GM23338 (cell line): Measurements from ENCODE around the gene TBC1D17. TPM values are rescaled to one million over a fixed set of nuclear protein-coding genes. Genes with fewer than 3 reads are reported as not detected.

Source experiments
- ATAC-seq: fragments of 200-7000 bp; cut with Tn5 transposase; 3 replicates; pipeline ENCODE4 v1.9.1; 2020
- DNase-seq: peaks from one replicate; pipeline ENCODE4 v3.0.0-alpha.2; 2015; ENCODE audit warnings: low spot score
- H2AFZ ChIP-seq: fragments of 200-600 bp; sonication (generic); 2 replicates; pipeline ENCODE4 v1.8.0; 2016; ENCODE audit warnings: antibody characterized with exemption, mild to moderate bottlenecking, moderate library complexity
- H3F3A ChIP-seq: fragments of 200-600 bp; sonication (generic); replicated peaks from 2 replicates; pipeline ENCODE4 v1.8.0; 2017; ENCODE audit warnings: antibody characterized with exemption, mixed run types, low read depth
- H3K27ac ChIP-seq: fragments of 200-600 bp; sonication (generic); 2 replicates; pipeline ENCODE4 v1.6.1; 2016; ENCODE audit warnings: low read depth
- H3K27me3 ChIP-seq: fragments of 200-600 bp; sonication (generic); 2 replicates; pipeline ENCODE4 v1.8.0; 2016; ENCODE audit warnings: mild to moderate bottlenecking, mixed run types, moderate library complexity; ENCODE audit not compliant: insufficient read depth
- H3K36me3 ChIP-seq: fragments of 200-600 bp; sonication (generic); 2 replicates; pipeline ENCODE4 v1.8.0; 2016; ENCODE audit warnings: mild to moderate bottlenecking; ENCODE audit not compliant: insufficient read depth
- H3K4me1 ChIP-seq: fragments of 200-600 bp; sonication (generic); 2 replicates; pipeline ENCODE4 v1.8.0; 2016; ENCODE audit warnings: mild to moderate bottlenecking, moderate library complexity; ENCODE audit not compliant: insufficient read depth
- H3K4me2 ChIP-seq: fragments of 200-600 bp; sonication (generic); 2 replicates; pipeline ENCODE4 v1.7.1; 2017; ENCODE audit warnings: mixed run types
- H3K4me3 ChIP-seq: fragments of 200-600 bp; sonication (generic); 2 replicates; pipeline ENCODE4 v1.6.1; 2016; ENCODE audit warnings: mixed run types
- H3K79me2 ChIP-seq: fragments of 200-600 bp; sonication (generic); replicated peaks from 2 replicates; pipeline ENCODE4 v1.8.0; 2017; ENCODE audit warnings: mild to moderate bottlenecking; ENCODE audit not compliant: insufficient read depth
- H3K9me2 ChIP-seq: fragments of 200-600 bp; sonication (generic); 2 replicates; pipeline ENCODE4 v1.8.0; 2017; ENCODE audit not compliant: insufficient read depth
- H4K20me1 ChIP-seq: fragments of 200-600 bp; sonication (generic); replicated peaks from 2 replicates; pipeline ENCODE4 v1.8.0; 2017; ENCODE audit warnings: mild to moderate bottlenecking; ENCODE audit not compliant: insufficient read depth
- H3K27ac Mint-ChIP-seq: 2 replicates; pipeline ENCODE4 v1.8.0; 2020; ENCODE audit warnings: inconsistent platforms, mild to moderate bottlenecking, moderate library complexity, mixed read lengths
- H3K27me3 Mint-ChIP-seq: 3 replicates; pipeline ENCODE4 v1.8.0; 2022; ENCODE audit warnings: low read depth, mild to moderate bottlenecking, moderate library complexity, mixed read lengths, inconsistent platforms; ENCODE audit not compliant: insufficient read depth, poor library complexity
- H3K36me3 Mint-ChIP-seq: 3 replicates; pipeline ENCODE4 v1.8.0; 2021; ENCODE audit warnings: low read depth, mild to moderate bottlenecking, inconsistent platforms, moderate library complexity, mixed read lengths
- H3K4me1 Mint-ChIP-seq: 3 replicates; pipeline ENCODE4 v1.8.0; 2020; ENCODE audit warnings: mild to moderate bottlenecking, inconsistent platforms, mixed read lengths
- H3K4me3 Mint-ChIP-seq: 3 replicates; pipeline ENCODE4 v1.8.0; 2021; ENCODE audit warnings: moderate library complexity, mild to moderate bottlenecking, inconsistent platforms, mixed read lengths
- H3K9me3 Mint-ChIP-seq: 3 replicates; pipeline ENCODE4 v1.8.0; 2020; ENCODE audit warnings: moderate library complexity, mild to moderate bottlenecking, inconsistent platforms, mixed read lengths
- CREB1 ChIP-seq: fragments of 250-450 bp; sonication (Bioruptor Pico); IDR thresholded peaks from 2 replicates; pipeline ENCODE4 v1.5.0; 2020; ENCODE audit warnings: low read depth, mild to moderate bottlenecking, moderate library complexity
- CTCF ChIP-seq, 2 experiments: fragments of 200-600 bp in 1 of 2; sonication (generic) in 1 of 2; conservative IDR thresholded peaks; 2 replicates each; pipeline versions ENCODE4 v1.5.1 to v1.6.1; 2016 to 2017; ENCODE audit warnings: antibody characterized with exemption in 2 of 2, low read depth in 2 of 2, mild to moderate bottlenecking in 2 of 2, moderate library complexity in 1 of 2
- ETS1 ChIP-seq: IDR thresholded peaks from 2 replicates; pipeline ENCODE4 v1.6.1; 2016; ENCODE audit warnings: antibody characterized with exemption
- EZH2 ChIP-seq: fragments of 200-600 bp; sonication (generic); IDR thresholded peaks from one replicate; pipeline ENCODE4 v1.8.0; 2017; ENCODE audit warnings: antibody characterized with exemption, mild to moderate bottlenecking, low read depth; ENCODE audit not compliant: unreplicated experiment
- EZH2phosphoT487 ChIP-seq: fragments of 200-600 bp; sonication (generic); IDR thresholded peaks from one replicate; pipeline ENCODE4 v1.8.1; 2018; ENCODE audit warnings: antibody characterized with exemption; ENCODE audit not compliant: unreplicated experiment
- JUNB ChIP-seq: IDR thresholded peaks from one replicate; pipeline ENCODE4 v1.6.1; 2016; ENCODE audit warnings: antibody characterized with exemption; ENCODE audit not compliant: unreplicated experiment
- NANOG ChIP-seq: IDR thresholded peaks from 2 replicates; pipeline ENCODE4 v1.6.1; 2016; ENCODE audit warnings: antibody characterized with exemption, borderline replicate concordance
- POLR2AphosphoS5 ChIP-seq: IDR thresholded peaks from 2 replicates; pipeline ENCODE4 v1.6.1; 2016; ENCODE audit warnings: antibody characterized with exemption, low read depth
- REST ChIP-seq: IDR thresholded peaks from one replicate; pipeline ENCODE4 v1.6.1; 2018; ENCODE audit warnings: antibody characterized with exemption; ENCODE audit not compliant: unreplicated experiment
- STAT1 ChIP-seq: IDR thresholded peaks from one replicate; pipeline ENCODE4 v1.6.1; 2016; ENCODE audit warnings: antibody characterized with exemption; ENCODE audit not compliant: unreplicated experiment
- ZNF114 ChIP-seq: fragments of 250-450 bp; sonication (Bioruptor Pico); IDR thresholded peaks from 2 replicates; pipeline ENCODE4 v1.5.0; 2020; ENCODE audit warnings: mild to moderate bottlenecking, moderate library complexity
- ZNF331 ChIP-seq: fragments of 250-450 bp; sonication (Bioruptor Pico); IDR thresholded peaks from 2 replicates; pipeline ENCODE4 v1.5.0; 2020; ENCODE audit warnings: low read depth, mild to moderate bottlenecking, moderate library complexity
- ZNF462 ChIP-seq: fragments of 250-450 bp; sonication (Bioruptor Pico); IDR thresholded peaks from 2 replicates; pipeline ENCODE4 v1.5.0; 2020; ENCODE audit warnings: mild to moderate bottlenecking, moderate library complexity
- polyA plus RNA-seq: library from polyadenylated mRNA; unstranded; fragments of >200 nt; fragmentation: Nextera tagmentation; extraction: Ambion mirVana; gene quantifications from 2 replicates; pipeline ENCODE4 v1.2.1, GENCODE V29; 2016
- total RNA-seq: library from RNA; depleted of rRNA; stranded (reverse); fragments of >200 nt; shearing (Covaris generic); gene quantifications from 2 replicates; pipeline ENCODE4 v1.2.3, GENCODE V29; 2014

Gene TBC1D17
- total and polyA plus RNA-seq, 2 experiments from 2014 or later: 19.3 to 43.1 TPM

- Mint-ChIP-seq H3K4me1 (no peaks in the 10 kb centered on the region; the same call in 2 of the 3 replicates), H3K9me3 (no peaks in the 10 kb centered on the region; the same call in 2 of the 3 replicates), H3K36me3 (peaks cover 19% of the 10 kb centered on the region), H3K27ac (no peak overlapping the region), H3K27me3 (peaks cover 9% of the 10 kb centered on the region), H3K4me3 (no peak overlapping the region)
- TF ChIP-seq JUNB (no peak), ZNF331 (CRISPR knock-in tag) (no peak), ETS1 (no peak), NANOG (no peak), CREB1 (no peak), STAT1 (no peak), ZNF114 (CRISPR knock-in tag) (no peak), REST (no peak), EZH2phosphoT487 (no peak), CTCF (conservative IDR thresholded peaks at IDR 0.05; ENCODE audit: low read depth in 2 of 2) (no peak), EZH2 (no peak), POLR2AphosphoS5 (no peak), ZNF462 (CRISPR knock-in tag) (no peak)
- H4K20me1 ChIP-seq: no peaks in the 10 kb centered on the region; the same call in 1 of the 2 replicates
- no peak overlapping the region for H3K4me2 ChIP-seq
- no peaks in the 10 kb centered on the region for H3K27me3 ChIP-seq
- no peak overlapping the region for H3K4me3 ChIP-seq
- no peak overlapping the region for H2AFZ ChIP-seq
- no peak overlapping the region for H3K27ac ChIP-seq
- H3K36me3 ChIP-seq: no peaks in the 10 kb centered on the region
- H3K4me1 ChIP-seq: no peaks in the 10 kb centered on the region
- H3K9me2 ChIP-seq: no peaks in the 10 kb centered on the region
- H3K79me2 ChIP-seq: peaks cover 5% of the 10 kb centered on the region; the same call in 1 of the 2 replicates
- DNase-seq (no peak), ATAC-seq (no peak)
- no peaks in the 10 kb centered on the region for H3F3A ChIP-seq
Observed at GRCh38 chr19:49829200-49829599, 48.3 kb upstream of the TBC1D17 start.
